Right renal pelvis (tissue), 4 donors: ENCODE results near the gene MRPL14. TPM values are rescaled to one million over a fixed set of nuclear protein-coding genes. Genes with fewer than 3 reads are reported as not detected.

Experiments
- DNase-seq, 4 donors: peaks; one replicate each; pipeline ENCODE4 v3.0.0-alpha.2; 2013; ENCODE audit warnings: low read depth in 4 of 4, low spot score in 3 of 4, missing footprints in 1 of 4
- polyA plus RNA-seq, 4 donors: library from polyadenylated mRNA; unstranded; fragments of 120-200 nt; gene quantifications; one replicate each; pipeline ENCODE4 v1.2.1, GENCODE V29; 2013; ENCODE audit not compliant: insufficient read length in 4 of 4

Gene MRPL14
- polyA plus RNA-seq, 4 donors = 35.8 to 50.7 (median 41.6) TPM

GRCh38 chr6:44082872-44083321, 44.4 kb downstream of the MRPL14 start:
- no peak for DNase-seq

GRCh38 chr6:44081753-44082152, 45.5 kb downstream of the MRPL14 start:
- DNase-seq = no peak

GRCh38 chr6:44080561-44081521, 46.4 kb downstream of the MRPL14 start:
- DNase-seq = no peak

- DNase-seq = no peak
Measured at GRCh38 chr6:44079672-44080071, 47.6 kb downstream of the MRPL14 start.

- peak in 2 of 4 donors; percentile 77 for DNase-seq
Measured at GRCh38 chr6:44078827-44079671, 48.2 kb downstream of the MRPL14 start.

- no peak for DNase-seq
Measured at GRCh38 chr6:44078219-44078826, 48.9 kb downstream of the MRPL14 start.

GRCh38 chr6:44077214-44077946, 49.9 kb downstream of the MRPL14 start:
- DNase-seq = no peak

- DNase-seq = no peak
Measured at GRCh38 chr6:44076356-44077213, 50.7 kb downstream of the MRPL14 start.

- no peak for DNase-seq
Measured at GRCh38 chr6:44075647-44076355, 51.5 kb downstream of the MRPL14 start.

GRCh38 chr6:44074813-44075646, 52.2 kb downstream of the MRPL14 start:
- no peak for DNase-seq

- DNase-seq = peak in 2 of 4 donors; percentile 78 to 81
Measured at GRCh38 chr6:44074439-44074812, 52.8 kb downstream of the MRPL14 start.

GRCh38 chr6:44073612-44074438, 53.4 kb downstream of the MRPL14 start:
- DNase-seq = no peak

GRCh38 chr6:44072959-44073611, 54.2 kb downstream of the MRPL14 start:
- peak; percentile 77 to 93 (median 86) for DNase-seq

GRCh38 chr6:44072452-44072958, 54.7 kb downstream of the MRPL14 start:
- DNase-seq = no peak

- DNase-seq = no peak
Measured at GRCh38 chr6:44071670-44072451, 55.4 kb downstream of the MRPL14 start.
